Mesenteric fat pad (tissue), 1 donor: ENCODE results near the gene KCTD8. TPM values are rescaled to one million over a fixed set of nuclear protein-coding genes. Genes with fewer than 3 reads are reported as not detected.

Experiments used
- DNase-seq: peaks from one replicate; pipeline ENCODE4 v3.0.0-alpha.2; 2020; ENCODE audit warnings: low spot score
- long read RNA-seq: library from polyadenylated mRNA; unstranded; transcript quantifications from one replicate; pipeline ENCODE4 v2.0.0, GENCODE V29; 2020
- total RNA-seq: library from RNA; stranded (reverse); fragmentation: NEBNext Ultra II Directional; extraction: Animal tissue kit (Norgen Biotek cat#: 25700); gene quantifications from one replicate; pipeline ENCODE4 v1.2.1, GENCODE V29; 2021
- donor health status: DM: yes; HTN: yes; CAD: no.

The KCTD8 gene
- total RNA-seq = not detected
- long read RNA-seq = 0 reads

DNA sequence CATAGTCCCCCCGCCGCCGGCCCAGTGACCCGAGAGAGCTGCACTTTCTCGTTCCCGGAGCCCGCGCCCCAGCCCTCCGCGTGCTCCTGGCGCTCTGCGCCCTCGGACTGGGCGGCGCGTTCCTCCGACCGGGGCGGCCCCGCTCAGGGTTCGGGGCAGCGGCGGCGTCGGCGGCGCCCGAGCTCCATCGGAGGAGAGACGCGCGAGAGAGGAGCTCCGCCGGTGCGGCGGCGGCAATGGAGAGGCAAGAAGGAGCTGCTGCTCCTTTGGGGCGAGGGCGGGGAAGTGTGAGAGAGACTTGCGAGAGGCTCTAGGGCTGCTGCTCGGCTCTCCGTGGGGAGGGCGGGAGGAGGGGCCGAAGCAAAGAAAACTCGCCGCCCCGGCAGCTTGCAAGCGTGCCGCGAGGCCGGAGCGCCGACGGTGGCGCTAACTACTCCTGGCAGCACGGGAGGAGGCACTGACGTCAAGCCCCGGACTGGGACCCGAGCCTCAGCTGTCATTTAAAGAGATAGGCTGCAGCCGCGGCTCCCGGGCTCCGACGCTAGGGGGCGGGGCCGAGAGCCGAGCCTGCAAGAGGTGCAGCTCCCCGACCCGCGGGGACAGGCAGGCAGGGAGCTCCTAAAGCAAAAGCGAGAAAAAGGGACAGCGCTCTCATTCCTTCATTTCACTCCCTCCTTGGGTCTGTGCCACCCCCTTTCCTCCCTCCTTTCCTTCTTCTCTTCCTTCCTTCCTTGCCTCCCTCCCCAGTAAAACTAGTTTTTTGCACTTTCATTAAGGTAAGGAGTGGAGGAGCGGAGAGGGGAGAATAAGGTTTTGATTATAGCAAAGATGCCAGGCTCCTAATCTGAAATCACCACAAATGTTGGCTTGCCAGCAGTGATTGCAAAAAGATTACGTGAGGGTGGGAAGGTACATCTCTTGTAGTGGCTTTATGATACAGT, at the start of gene KCTD8:
KCTD8 (minus strand) TSS at position 289 of the 941 bp plus-strand sequence.
- DNase-seq = peak; percentile 90

DNA sequence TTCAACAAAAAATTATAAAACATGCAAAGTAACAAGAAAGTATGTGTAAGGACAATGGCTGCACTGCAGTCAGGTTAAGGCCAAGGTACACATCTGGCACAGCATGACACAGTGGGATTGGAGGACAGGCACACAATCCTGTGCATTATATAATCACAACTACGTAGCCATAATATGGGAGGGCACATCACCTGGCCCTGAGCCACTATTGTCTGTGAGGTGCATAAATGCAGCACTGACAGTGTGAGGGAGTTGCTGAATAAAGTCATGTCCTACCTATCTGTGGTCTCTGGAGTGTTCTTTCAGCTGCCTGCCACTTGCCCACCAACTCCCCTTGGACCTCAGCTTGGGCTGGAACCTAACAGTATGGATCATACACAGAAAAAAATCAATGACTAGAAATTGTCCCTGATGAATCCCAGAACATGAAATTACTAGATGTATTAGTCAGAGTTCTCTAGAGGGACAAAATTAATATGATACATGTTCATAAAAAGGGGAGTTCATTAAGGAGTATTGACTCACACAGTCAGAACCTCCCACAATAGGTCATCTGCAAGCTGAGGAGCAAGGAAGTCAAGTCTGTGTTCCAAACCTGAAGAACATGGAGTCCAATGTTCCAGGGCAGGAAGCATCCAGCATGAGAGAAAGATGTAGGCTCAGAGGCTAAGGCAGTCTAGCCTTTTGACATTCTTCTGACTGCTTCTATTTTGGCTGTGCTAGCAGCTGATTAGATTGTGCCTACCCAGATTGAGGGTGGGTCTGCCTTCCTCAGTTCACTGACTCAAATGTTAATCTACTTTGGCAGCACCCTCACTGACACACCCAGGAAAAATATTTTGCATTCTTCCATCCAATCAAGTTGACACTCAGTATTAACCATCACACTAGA, 46.4 kb upstream of the KCTD8 start:
- DNase-seq = no peak

GRCh38 chr4:44493924-44494323, 45.3 kb upstream of the KCTD8 start:
- DNase-seq = no peak

GRCh38 chr4:44487341-44487740, 38.7 kb upstream of the KCTD8 start:
- DNase-seq = no peak

- no peak for DNase-seq
Measured at GRCh38 chr4:44479731-44480130, 31.1 kb upstream of the KCTD8 start.

DNA sequence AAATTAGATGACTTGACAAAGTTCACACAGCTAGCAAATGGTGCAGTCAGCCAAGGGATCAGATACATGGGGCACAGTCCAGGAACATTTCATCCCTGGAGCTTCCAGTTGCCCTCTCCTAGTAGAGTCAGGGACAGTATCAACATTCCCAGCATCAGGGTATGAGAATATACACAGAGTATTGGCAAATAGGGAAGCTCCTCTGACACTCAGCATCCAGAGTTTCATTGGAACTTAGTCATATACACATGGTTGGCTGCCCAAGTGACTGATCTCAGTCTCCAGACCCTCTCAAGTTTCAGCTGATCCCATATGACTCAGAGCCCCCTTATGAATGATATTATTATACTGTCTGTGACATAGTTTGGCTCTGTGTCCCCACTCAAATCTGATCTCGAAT, 13.7 kb upstream of the KCTD8 start:
- no peak for DNase-seq

DNA sequence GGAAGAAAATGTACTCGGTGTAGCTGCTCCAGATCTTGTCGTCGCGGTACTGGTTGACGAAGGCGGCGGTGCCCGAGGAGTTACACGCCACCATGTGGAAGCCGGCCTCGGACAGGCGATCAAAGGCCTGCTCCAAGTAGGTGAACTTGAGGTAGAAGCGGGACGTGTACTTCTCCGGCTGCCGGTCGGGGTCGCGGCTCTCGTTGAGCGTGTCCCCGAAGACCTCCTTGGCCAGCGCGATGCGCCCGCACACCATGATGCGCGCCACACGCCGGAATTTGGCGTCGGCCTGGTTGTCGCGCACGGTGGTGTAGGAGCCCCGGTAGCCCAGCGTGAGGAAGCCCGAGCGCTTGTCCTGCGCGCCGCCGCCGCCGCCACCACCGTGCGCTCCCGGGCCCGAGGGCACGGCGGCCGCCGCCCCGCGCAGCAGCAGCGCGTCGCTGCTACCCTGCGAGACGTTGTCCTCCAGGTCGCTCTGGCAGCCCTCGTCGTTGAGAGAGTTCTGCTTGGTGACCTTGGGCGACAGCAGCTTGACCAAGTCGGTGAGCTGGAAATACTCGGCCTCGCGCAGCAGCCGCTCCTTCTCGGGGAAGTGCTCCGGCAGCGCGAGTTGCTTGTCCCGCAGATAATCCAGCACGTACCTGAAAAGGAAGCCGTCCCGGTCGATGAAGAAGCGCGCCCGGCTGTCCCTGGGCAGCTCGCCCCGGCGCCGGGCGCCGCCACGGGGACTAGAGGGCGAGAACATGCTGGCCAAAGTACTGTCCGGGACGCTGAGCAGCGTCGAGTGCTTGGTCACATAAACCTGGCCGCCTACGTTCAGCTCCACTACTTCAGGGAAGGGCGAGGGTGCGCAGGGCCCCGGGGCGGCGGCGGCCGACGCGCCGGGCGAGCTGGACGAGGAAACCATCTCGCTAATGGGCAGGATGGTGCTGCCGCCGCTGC, 775 bp downstream of the KCTD8 start:
- DNase-seq = no peak

GRCh38 chr4:44446801-44447562, 1.6 kb downstream of the KCTD8 start:
- DNase-seq = no peak

- no peak for DNase-seq
Measured at GRCh38 chr4:44446191-44446590, 2.4 kb downstream of the KCTD8 start.

DNA sequence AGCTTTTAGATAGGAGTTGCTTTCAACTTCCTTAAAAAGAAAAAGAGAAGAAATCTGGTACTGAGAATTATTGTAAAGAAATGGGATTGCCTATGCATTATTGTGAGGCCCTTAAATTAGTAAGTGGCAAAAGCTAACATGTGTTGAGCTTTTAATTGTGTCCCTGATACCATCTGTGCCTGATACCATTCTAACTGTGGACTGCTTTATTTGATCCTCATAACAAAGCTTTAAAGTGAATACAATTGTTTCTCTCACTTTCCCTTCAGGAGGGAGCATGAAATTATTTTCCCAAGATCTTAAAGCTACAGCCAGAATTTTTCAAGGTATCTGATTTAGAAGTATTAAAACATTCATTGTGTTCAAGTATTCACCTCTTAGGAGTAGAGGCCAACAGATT, 9.9 kb downstream of the KCTD8 start:
- DNase-seq = no peak

- no peak for DNase-seq
Measured at GRCh38 chr4:44434247-44434646, 14.4 kb downstream of the KCTD8 start.

- no peak for DNase-seq
Measured at GRCh38 chr4:44425614-44426208, 22.9 kb downstream of the KCTD8 start.

- no peak for DNase-seq
Measured at GRCh38 chr4:44422912-44423311, 25.7 kb downstream of the KCTD8 start.

DNA sequence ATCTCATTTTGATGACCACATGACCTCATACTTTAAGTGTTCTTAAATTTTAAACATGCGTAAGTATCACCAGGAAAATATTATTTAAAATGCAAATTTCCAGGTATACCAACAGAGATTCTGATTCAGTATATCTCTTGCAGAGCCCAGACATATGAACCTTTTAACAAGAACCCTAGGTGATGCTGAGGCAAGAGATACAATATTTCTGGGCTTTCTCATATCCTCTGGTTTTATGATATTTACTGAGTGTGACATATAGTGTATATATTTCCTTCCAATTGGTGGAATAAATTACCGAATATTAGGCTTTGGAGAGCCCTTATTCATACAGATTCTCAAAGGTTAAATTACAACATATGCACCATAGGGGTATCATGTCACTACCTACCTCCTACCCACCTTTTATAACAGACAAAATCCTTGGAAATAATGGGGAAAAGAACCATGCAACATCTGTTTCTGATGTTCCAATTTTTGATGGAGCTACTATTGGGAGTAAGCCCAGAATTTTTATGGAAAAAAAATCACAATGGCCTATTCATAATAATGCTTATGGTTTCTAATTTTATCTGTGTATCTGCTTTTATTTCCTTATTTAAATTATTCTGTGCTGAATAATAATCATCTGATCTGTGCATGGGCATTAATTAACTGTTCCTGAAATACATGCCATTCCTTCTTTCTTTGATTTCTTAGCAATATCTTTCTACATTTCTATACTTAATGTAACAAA, 27.1 kb downstream of the KCTD8 start:
- DNase-seq = no peak

DNA sequence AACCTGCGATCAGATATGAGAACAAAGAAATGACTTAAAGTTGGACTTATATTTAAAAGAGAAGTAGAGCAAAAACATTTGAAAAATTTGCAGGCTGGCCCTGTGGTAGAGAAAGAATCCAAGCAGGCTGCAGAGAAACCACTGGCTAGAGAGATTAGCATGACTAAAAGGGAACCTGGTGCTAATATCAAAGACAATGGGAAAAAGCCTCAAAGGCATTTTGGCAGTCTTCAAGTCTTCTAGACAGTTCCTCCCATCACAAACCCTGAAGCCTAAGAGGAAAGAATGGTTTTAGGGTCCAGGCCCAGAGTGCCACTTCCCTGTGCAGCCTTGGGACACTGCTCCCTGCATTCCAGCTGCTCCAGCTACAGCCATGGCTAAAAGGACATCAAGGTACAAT, 33.4 kb downstream of the KCTD8 start:
- DNase-seq = no peak

DNA sequence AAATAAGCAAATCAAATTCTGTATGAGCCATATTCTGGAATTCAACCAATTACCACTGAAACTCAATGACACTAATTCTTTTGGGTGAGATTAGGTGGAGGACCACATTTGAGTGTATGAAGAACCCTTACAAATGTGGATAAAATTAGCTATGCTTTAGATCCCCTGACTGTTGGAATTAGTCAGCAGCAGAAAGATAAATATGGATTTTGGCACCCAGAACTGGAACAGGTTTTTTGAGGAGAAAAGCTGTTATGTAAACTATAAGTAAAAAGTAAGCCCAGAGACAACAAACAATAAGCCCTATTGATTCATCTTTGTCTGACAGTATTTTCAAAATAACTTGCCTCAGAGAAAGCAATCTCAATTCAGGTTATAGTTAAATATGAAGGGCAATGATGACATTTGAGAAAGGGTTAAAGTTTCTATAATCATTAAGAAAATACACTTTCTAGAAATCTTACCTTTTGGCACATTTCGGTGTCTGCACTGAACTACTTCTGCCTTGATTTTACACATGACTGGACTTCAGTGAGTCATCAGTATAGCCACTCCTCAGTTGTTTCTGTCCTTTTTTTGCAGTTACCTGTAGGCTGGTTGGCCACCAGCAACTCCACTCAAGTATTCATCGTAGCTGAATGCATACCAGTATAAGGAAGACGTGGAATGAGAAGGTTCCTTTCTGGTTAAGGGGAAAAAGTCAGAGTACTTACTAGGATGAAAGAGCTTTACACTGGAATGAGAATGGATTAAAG, 80.0 kb downstream of the KCTD8 start:
- no peak for DNase-seq

- no peak for DNase-seq
Measured at GRCh38 chr4:44354172-44354571, 94.4 kb downstream of the KCTD8 start.

GRCh38 chr4:44351069-44351468, 97.5 kb downstream of the KCTD8 start:
- DNase-seq = no peak
